GM20000 (cell line): ENCODE data around the gene ST6GALNAC6.
"Not testable (repeated sequence)": the region's sequence is repeated elsewhere in the genome, so short reads cannot be mapped to it uniquely, and the experiment has no call there.

Experiments used
- DNase-seq: peaks from one replicate; pipeline ENCODE4 v3.0.0; 2012; ENCODE audit warnings: low spot score
- CTCF ChIP-seq: IDR thresholded peaks from 2 replicates; pipeline ENCODE4 v1.5.1; 2012; ENCODE audit warnings: mild to moderate bottlenecking, control low read depth; ENCODE audit errors: extremely low read depth, missing control alignments

The ST6GALNAC6 gene

GRCh38 chr9:127837346-127837745 is 62.1 kb downstream of the ST6GALNAC6 start:
- DNase-seq, result no peak
- no peak for TF ChIP-seq CTCF

GRCh38 chr9:127836561-127836960 is 62.8 kb downstream of the ST6GALNAC6 start:
- not testable (repeated sequence) for DNase-seq

GRCh38 chr9:127835991-127836516 is 63.3 kb downstream of the ST6GALNAC6 start:
- DNase-seq, result no peak
- no peak for TF ChIP-seq CTCF
